HG03520 (cell line): ENCODE data around the gene SPATC1L.
"Not testable (repeated sequence)": the region's sequence is repeated elsewhere in the genome, so short reads cannot be mapped to it uniquely, and the experiment has no call there.

Experiments used
- ATAC-seq: cut with Tn5 transposase; IDR thresholded peaks from one replicate; pipeline ENCODE4 v1.9.1; 2021; ENCODE audit warnings: mild to moderate bottlenecking, moderate library complexity; ENCODE audit not compliant: unreplicated experiment

The SPATC1L gene

GRCh38 chr21:46184625-46185555, 631 bp upstream of the SPATC1L start:
- no peak for ATAC-seq

- ATAC-seq, result not testable (repeated sequence)
Observed at GRCh38 chr21:46183337-46183909, 836 bp downstream of the SPATC1L start.

- no peak for ATAC-seq
Observed at GRCh38 chr21:46182548-46183336, 1.5 kb downstream of the SPATC1L start.

- no peak for ATAC-seq
Observed at GRCh38 chr21:46181953-46182547, 2.2 kb downstream of the SPATC1L start.

- ATAC-seq, result no peak
Observed at GRCh38 chr21:46181436-46181835, 2.8 kb downstream of the SPATC1L start.

- no peak for ATAC-seq
Observed at GRCh38 chr21:46180778-46181391, 3.4 kb downstream of the SPATC1L start.

- ATAC-seq, result no peak
Observed at GRCh38 chr21:46180079-46180722, 4.1 kb downstream of the SPATC1L start.

- no peak for ATAC-seq
Observed at GRCh38 chr21:46179708-46180078, 4.6 kb downstream of the SPATC1L start.

- no peak for ATAC-seq
Observed at GRCh38 chr21:46178961-46179360, 5.3 kb downstream of the SPATC1L start.

GRCh38 chr21:46176443-46177129, 7.7 kb downstream of the SPATC1L start:
- ATAC-seq, result not testable (repeated sequence)

- ATAC-seq, result no peak
Observed at GRCh38 chr21:46173573-46173972, 10.7 kb downstream of the SPATC1L start.

- no peak for ATAC-seq
Observed at GRCh38 chr21:46172863-46173528, 11.3 kb downstream of the SPATC1L start.

GRCh38 chr21:46171996-46172862, 12.0 kb downstream of the SPATC1L start:
- ATAC-seq, result no peak

- no peak for ATAC-seq
Observed at GRCh38 chr21:46171585-46171984, 12.7 kb downstream of the SPATC1L start.

- not testable (repeated sequence) for ATAC-seq
Observed at GRCh38 chr21:46170436-46171193, 13.6 kb downstream of the SPATC1L start.

GRCh38 chr21:46168659-46169386, 15.4 kb downstream of the SPATC1L start:
- no peak for ATAC-seq

- ATAC-seq, result no peak
Observed at GRCh38 chr21:46168238-46168637, 16.0 kb downstream of the SPATC1L start.
